GM21526 (cell line): ENCODE data around the gene ANK3.

ENCODE experiments used
- ATAC-seq: cut with Tn5 transposase; IDR thresholded peaks from one replicate; pipeline ENCODE4 v1.9.1; 2021; ENCODE audit warnings: moderate library complexity; ENCODE audit not compliant: unreplicated experiment, low FRiP score

ANK3 gene

GRCh38 chr10:60194421-60194820 lies 195.3 kb downstream of the ANK3 start:
- no peak for ATAC-seq

DNA sequence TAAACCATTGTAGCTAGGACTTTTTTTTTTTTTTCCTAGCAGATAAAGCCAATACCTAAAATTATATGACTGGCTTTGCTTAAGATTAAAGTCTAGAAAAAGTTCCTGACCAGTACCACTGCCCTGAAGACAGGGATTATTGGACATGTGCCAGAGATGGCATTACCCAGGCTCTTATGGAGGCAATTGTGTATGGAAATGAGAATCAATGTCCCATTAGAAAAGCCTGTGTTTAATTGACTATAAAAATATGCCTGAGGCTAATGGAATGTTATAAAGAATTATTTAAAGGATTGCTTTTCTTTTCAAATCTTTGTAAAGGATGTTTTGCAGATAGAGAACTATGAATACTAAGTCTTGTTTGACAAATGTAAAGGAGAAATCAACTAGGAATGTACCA lies 196.7 kb downstream of the ANK3 start:
- no peak for ATAC-seq

DNA sequence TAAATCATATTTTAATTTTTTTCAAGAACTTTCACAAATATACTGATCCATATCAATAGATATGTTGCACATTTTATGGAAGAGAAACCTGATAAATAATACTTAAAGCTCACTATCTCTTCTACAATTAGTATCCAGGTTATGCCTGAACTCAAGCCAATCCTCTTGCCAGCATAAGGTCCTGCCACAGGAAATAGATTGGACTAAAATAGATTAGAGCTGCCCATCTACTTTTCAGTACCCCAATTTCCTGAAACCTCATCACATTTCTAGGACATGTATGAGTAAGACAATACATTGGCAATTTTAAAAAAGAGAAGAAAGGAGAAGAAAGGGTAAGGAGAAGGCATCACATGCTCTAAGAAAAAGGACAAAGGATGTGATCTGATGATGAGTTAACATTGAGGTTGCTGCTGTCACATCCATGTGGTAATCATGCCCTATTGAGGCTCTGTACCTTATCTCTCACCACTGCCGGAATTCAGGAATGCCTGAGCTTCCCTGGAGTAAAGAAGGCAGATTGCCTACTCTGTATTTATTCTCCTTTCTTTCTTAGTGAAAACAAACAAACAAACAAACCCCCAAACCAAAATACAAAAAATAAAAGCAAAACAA lies 199.7 kb downstream of the ANK3 start:
- ATAC-seq, result no peak

GRCh38 chr10:60188548-60188947 lies 201.1 kb downstream of the ANK3 start:
- ATAC-seq, result no peak

GRCh38 chr10:60187691-60188090 lies 202.0 kb downstream of the ANK3 start:
- ATAC-seq, result no peak

GRCh38 chr10:60186315-60187071 lies 203.2 kb downstream of the ANK3 start:
- ATAC-seq, result no peak

DNA sequence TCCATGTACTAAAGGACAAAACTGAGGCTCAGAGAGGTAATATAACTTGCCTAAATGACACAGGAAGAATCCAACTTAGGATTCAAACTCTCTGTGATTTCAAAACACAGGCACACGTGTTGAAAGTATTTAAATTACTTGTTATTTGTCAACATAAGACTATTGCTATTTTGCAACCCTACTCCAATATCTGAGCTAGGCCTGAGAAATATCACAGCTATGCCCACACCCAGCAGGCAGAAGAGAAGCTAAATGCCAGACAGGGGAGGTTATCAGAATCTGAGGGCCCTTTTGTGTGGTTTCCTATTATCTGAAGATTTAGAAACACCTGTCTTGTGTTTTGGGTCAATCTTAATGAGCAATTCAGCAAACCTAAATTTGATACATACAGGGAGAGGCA lies 204.3 kb downstream of the ANK3 start:
- no peak for ATAC-seq

- no peak for ATAC-seq
These were observed 207.0 kb downstream of the ANK3 start for GRCh38 chr10:60182691-60183090.

DNA sequence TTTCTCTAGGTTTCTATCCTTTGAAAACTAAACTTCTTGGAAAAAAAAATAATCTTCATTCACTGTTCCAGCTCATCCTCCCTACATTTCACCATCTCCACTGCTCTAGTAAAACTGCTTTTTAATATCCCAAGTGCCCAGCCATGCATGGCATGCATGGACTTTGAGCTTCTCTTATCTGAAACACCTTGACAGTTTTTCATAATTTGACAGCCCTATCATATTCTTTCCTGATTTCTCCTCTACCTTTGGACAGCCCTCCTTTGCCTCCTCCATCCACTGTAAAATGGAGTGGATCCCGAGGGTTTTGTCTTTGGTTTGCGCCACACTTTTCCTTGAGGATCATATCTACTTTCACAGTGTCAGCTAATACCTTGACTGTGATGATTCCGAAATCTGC lies 212.8 kb downstream of the ANK3 start:
- no peak for ATAC-seq

GRCh38 chr10:60175441-60175971 lies 214.2 kb downstream of the ANK3 start:
- ATAC-seq, result no peak

GRCh38 chr10:60172363-60172990 lies 217.2 kb downstream of the ANK3 start:
- no peak for ATAC-seq

- ATAC-seq, result no peak
These were observed 218.2 kb downstream of the ANK3 start for GRCh38 chr10:60171436-60172013.

GRCh38 chr10:60170250-60170649 lies 219.4 kb downstream of the ANK3 start:
- ATAC-seq, result no peak

DNA sequence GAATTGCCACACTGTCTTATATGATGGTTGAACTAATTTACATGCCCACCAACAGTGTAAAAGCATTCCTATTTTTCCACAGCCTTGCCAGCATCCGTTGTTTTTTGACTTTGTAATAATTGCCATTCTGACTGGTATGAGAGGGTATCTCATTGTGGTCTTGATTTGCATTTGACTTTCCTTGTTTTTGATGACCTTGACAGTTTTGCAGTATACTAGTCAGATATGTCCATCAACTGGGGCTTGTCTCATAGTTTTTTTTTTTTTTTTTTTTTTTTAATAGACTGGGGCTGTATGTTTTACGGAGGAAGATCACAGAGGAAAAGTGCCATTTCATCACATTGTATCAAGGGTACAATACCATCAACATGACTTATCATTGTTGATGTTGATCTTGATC lies 220.6 kb downstream of the ANK3 start:
- ATAC-seq, result no peak

DNA sequence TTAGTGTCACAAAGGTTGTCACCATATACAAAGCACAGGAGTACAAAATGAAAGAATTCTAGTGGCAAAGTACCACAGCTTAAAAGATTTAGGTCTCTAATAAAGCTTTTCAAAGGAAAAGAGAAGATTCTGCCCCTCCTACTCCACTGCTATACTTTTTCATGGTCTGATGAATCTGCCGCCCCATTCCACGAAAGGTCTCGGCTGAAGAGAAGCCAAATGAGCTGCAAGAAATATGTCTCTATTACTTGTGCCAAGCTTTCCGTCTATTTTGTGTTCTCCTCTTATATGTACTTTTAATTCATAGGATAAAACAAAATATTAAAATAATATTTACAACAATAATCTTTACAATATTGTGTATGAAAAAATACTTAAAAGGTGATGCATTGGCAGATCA lies 222.6 kb downstream of the ANK3 start:
- no peak for ATAC-seq

- no peak for ATAC-seq
These were observed 225.9 kb downstream of the ANK3 start for GRCh38 chr10:60163786-60164185.

DNA sequence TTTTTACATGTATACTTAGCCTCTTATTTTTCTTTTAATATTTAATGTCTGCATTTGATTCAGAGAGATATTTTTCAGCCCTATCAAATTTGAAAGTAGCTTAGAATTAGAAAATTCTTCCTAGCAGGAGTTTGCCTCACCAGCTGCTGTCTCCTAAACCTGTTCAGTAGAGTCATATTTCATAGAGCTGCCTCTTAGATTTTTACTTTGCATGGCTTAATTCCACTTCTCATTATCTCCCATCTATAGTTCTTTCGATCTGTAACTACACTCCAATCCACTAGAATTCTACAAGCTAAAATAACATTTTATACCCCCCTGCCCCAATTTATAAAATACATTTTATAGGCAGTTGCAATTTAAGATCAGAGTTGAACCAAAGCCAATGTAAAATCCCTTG lies 227.0 kb downstream of the ANK3 start:
- ATAC-seq, result no peak

DNA sequence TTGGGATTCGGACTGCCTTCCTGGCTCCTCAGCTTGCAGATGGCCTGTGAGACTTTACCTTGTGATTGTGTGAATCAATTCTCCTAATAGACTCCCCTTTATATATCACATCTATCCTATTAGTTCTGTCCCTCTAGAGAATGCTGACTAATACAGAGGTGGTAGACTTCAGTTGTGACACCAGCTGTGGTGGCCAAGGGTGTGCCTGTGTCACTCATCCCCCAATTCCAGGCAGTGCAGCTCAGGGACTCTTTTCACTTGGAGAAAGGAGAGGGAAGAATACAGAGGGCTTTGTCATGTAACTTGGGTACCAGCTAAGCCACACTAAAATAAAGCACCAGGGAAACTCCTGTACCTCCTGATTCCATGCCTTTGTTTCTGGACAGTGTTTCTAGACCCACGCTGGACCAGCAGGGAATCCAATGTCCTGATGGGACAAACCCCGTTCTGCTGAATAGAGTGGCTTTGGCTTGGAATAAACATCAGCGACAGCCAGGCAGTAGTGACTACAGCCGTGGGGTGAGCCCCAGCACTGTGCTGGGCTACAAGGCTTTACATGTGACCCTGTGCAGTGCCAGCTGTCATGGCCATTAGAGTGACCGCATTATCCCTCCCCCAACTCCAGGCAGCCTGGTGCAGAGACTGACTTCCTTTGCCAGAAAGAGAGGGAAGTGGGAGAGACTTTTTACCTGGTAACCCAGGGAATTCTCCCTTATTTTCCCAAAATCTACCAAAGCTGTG lies 233.6 kb downstream of the ANK3 start:
- ATAC-seq, result no peak

GRCh38 chr10:60155099-60155877 lies 234.4 kb downstream of the ANK3 start:
- ATAC-seq, result no peak

DNA sequence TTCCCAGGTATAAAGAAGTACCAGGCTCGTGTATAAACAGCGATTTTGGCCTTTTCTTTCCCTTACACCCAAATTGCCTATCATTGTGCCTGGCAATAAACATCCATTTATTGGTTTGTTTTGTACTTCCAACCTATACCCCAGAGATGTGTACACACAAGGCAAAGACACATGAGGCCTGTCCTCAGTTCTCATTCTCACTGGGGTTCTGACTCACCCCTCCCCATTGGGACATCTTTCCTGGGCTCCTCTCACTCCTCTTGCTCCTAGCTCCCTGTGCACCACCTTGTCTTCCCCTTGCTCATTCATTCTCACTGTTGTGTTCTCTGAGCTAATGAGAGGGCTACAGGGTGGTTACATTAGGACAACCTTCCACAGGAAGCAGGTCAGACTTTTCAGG lies 240.7 kb downstream of the ANK3 start:
- no peak for ATAC-seq
